Gastroesophageal sphincter (tissue), 4 donors: ENCODE data around the gene ATF3. TPM values are rescaled to one million over a fixed set of nuclear protein-coding genes. Genes with fewer than 3 reads are reported as not detected.
A peak's percentile ranks its signal among the peaks of the same experiment; 100 is the strongest.
"Not testable (repeated sequence)": the region's sequence is repeated elsewhere in the genome, so short reads cannot be mapped to it uniquely, and the experiment has no call there.

Experiments
- ATAC-seq: fragments of 150-250 bp; one replicate; pipeline ENCODE4 v1.9.1; 2016; ENCODE audit warnings: mild to moderate bottlenecking, moderate library complexity
- H3K27ac ChIP-seq, 4 donors: fragments of 200-600 bp; sonication (generic) in 3 of 4; 1 replicate in 3 of 4; 2 replicates in 1 of 4; pipeline ENCODE4 v1.5.1; 2016 to 2019
- H3K27me3 ChIP-seq: fragments of 200-600 bp; sonication (generic); one replicate; pipeline ENCODE4 v1.5.1; 2019
- H3K36me3 ChIP-seq, 2 donors: fragments of 200-600 bp; sonication (generic); one replicate each; pipeline ENCODE4 v1.5.1; 2019; ENCODE audit warnings: control low read depth in 1 of 2
- H3K4me1 ChIP-seq, 3 donors: fragments of 200-600 bp; sonication (generic); 1 replicate in 2 of 3; 2 replicates in 1 of 3; pipeline ENCODE4 v1.5.1; 2016 to 2019; ENCODE audit warnings: control low read depth in 2 of 3
- H3K4me3 ChIP-seq, 2 donors: fragments of 200-600 bp; sonication (generic); one replicate each; pipeline ENCODE4 v1.5.1; 2019; ENCODE audit warnings: mild to moderate bottlenecking in 1 of 2, moderate library complexity in 1 of 2
- H3K9me3 ChIP-seq, 3 donors: fragments of 200-600 bp; sonication (generic); one replicate each; pipeline ENCODE4 v1.5.1; 2017 to 2019; ENCODE audit warnings: control low read depth in 2 of 3
- EP300 ChIP-seq: sonication (generic); formaldehyde crosslinking; IDR thresholded peaks from one replicate; pipeline ENCODE4 v1.6.1; 2017; ENCODE audit warnings: antibody characterized with exemption, mild to moderate bottlenecking
- POLR2A ChIP-seq, 2 donors: fragments of 450-650 bp; IDR thresholded peaks; one replicate each; pipeline ENCODE4 v1.6.1; 2017; ENCODE audit warnings: antibody characterized with exemption in 2 of 2, mild to moderate bottlenecking in 2 of 2, moderate library complexity in 1 of 2
- POLR2AphosphoS5 ChIP-seq: sonication (generic); formaldehyde crosslinking; IDR thresholded peaks from one replicate; pipeline ENCODE4 v1.6.1; 2017; ENCODE audit warnings: antibody characterized with exemption
- WGBS, 2 donors: methylation state at CpG; one replicate each; pipeline ENCODE4 v1.1.5; 2018; ENCODE audit warnings: low coverage in 1 of 2; 5-methylcytosine and 5-hydroxymethylcytosine counted together
- total RNA-seq, 4 donors: library from RNA; depleted of rRNA; stranded (reverse); fragments of >200 nt; gene quantifications; one replicate each; pipeline ENCODE4 v1.1.0, GENCODE V29; 2016
- TF ChIP-seq, protein P1 (sequence below), 4 experiments: fragments of 200-600 bp in 2 of 4; fragments of 450-650 bp in 2 of 4; sonication (generic) in 1 of 4; IDR thresholded peaks; one replicate each; pipeline ENCODE4 v1.5.1; 2017 to 2019; ENCODE audit warnings: antibody characterized with exemption in 4 of 4, mild to moderate bottlenecking in 2 of 4, moderate library complexity in 2 of 4

The ATF3 gene
- total RNA-seq, 4 donors from 2014 or later: 4.0 to 17.2 (median 9.4) TPM

GRCh38 chr1:212656730-212657129 lies 48.2 kb downstream of the ATF3 start:
- ATAC-seq: no peak
- no peaks in the 10 kb centered on the region for H3K9me3 ChIP-seq
- no peak overlapping the region for H3K27ac ChIP-seq
- WGBS, 2 donors: 60 to 80% methylated on average over 1 of the region's 5 CpGs
- no peaks in the 10 kb centered on the region for H3K36me3 ChIP-seq
- no peaks in the 10 kb centered on the region for H3K4me1 ChIP-seq
- H3K4me3 ChIP-seq: no peak overlapping the region
- H3K27me3 ChIP-seq: peaks cover 3% of the 10 kb centered on the region
- no peak for TF ChIP-seq EP300
- no peak for TF ChIP-seq POLR2A (IDR thresholded peaks at IDR 0.05)
- TF ChIP-seq, protein P1, sequence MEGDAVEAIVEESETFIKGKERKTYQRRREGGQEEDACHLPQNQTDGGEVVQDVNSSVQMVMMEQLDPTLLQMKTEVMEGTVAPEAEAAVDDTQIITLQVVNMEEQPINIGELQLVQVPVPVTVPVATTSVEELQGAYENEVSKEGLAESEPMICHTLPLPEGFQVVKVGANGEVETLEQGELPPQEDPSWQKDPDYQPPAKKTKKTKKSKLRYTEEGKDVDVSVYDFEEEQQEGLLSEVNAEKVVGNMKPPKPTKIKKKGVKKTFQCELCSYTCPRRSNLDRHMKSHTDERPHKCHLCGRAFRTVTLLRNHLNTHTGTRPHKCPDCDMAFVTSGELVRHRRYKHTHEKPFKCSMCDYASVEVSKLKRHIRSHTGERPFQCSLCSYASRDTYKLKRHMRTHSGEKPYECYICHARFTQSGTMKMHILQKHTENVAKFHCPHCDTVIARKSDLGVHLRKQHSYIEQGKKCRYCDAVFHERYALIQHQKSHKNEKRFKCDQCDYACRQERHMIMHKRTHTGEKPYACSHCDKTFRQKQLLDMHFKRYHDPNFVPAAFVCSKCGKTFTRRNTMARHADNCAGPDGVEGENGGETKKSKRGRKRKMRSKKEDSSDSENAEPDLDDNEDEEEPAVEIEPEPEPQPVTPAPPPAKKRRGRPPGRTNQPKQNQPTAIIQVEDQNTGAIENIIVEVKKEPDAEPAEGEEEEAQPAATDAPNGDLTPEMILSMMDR (IDR thresholded peaks at IDR 0.05): no peak
- TF ChIP-seq POLR2AphosphoS5: no peak

GRCh38 chr1:212658250-212658649 lies 49.7 kb downstream of the ATF3 start:
- ATAC-seq, H3K36me3 ChIP-seq, H3K4me3 ChIP-seq, H3K27ac ChIP-seq, H3K4me1 ChIP-seq, H3K9me3 ChIP-seq, H3K27me3 ChIP-seq: not testable (repeated sequence)
- 0 to 40% methylated on average over 1 to 2 of the region's 7 CpGs for WGBS, 2 donors

- H3K4me1 ChIP-seq: peaks cover 0 to 38% (median 13%) of the 10 kb centered on the region in 3 donors
- H3K27me3 ChIP-seq: no peaks in the 10 kb centered on the region
- H3K9me3 ChIP-seq: no peaks in the 10 kb centered on the region
- 77 to 84% methylated on average over 4 of the region's 11 CpGs for WGBS, 2 donors
- peak overlapping the region in 1 of 2 donors; percentile 64 for H3K4me3 ChIP-seq
- TF ChIP-seq EP300 (no peak), POLR2AphosphoS5 (no peak), POLR2A (IDR thresholded peaks at IDR 0.05) (no peak)
- TF ChIP-seq, protein P1 (IDR thresholded peaks at IDR 0.05): no peak
- H3K27ac ChIP-seq: peak overlapping the region in 1 of 4 donors; percentile 80
- no peaks in the 10 kb centered on the region for H3K36me3 ChIP-seq
- no peak for ATAC-seq
Observed at GRCh38 chr1:212664409-212665199, 56.0 kb downstream of the ATF3 start.

DNA sequence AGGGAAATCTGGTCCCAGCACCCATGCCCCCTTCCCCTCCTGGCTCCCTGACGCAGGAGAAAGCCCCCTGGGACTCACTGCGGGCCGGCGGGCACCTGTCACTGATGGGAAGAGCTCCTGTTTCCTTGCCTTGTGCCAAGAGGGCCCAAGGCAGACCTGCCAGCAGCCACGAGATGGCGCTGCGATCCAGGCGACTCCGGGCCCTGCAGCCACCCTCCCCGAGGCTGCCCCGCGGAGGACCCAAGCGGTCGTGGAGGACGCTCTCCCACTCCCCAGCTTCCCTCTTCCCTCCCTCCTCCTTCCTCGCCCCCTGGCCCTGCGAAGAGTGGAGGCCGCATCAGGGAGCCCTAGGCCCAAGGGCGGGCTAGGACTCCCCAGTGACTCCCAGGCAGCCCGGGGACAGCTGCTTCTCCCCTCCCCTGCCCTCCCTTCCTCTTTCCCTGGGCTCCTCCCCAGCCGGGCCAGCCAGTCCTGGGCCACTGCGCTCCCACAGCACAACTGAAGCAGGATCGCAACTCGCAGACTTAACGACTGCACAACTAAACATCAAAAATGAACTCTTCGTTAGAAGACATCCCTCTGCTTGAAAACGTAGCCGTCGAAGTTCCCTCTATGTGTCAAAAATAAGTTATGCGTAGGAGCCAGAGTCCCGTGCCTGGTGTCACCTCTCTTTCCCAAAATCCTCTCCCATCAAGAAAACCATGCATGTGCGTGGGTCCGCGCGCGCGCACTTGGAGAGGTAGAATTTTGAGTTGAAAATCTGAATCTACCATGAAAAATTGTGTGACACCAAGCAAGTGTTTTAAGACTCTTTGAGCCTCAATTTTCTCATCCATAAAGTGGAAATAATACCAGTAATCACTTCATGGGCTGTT lies 56.9 kb downstream of the ATF3 start:
- peak; percentile 94 for ATAC-seq
- WGBS, 2 donors: 32 to 60% methylated on average over 11 to 16 of the region's 37 CpGs
- Histone ChIP-seq H3K4me3 (peak overlapping the region; percentile 64 to 71), H3K9me3 (no peaks in the 10 kb centered on the region), H3K36me3 (no peaks in the 10 kb centered on the region), H3K27ac (peak overlapping the region in 3 of 4 donors; percentile 77 to 80 (median 79)), H3K27me3 (no peaks in the 10 kb centered on the region), H3K4me1 (peaks cover 0 to 38% (median 13%) of the 10 kb centered on the region in 3 donors)
- TF ChIP-seq POLR2AphosphoS5: peak; percentile 16
- TF ChIP-seq, protein P1 (IDR thresholded peaks at IDR 0.05): peak; percentile 91 to 99 (median 94)
- no peak for TF ChIP-seq EP300
- TF ChIP-seq POLR2A (IDR thresholded peaks at IDR 0.05): no peak

- WGBS, 2 donors: 77% methylated on average over 5 to 9 of the region's 10 CpGs
- H3K9me3 ChIP-seq: no peaks in the 10 kb centered on the region
Observed at GRCh38 chr1:212666116-212666775, 57.7 kb downstream of the ATF3 start.

More at GRCh38 chr1:212666116-212666775, 57.7 kb downstream of the ATF3 start:
- ATAC-seq: no peak
- Histone ChIP-seq H3K27ac (peak overlapping the region in 1 of 4 donors; percentile 77), H3K4me1 (peaks cover 0 to 38% (median 13%) of the 10 kb centered on the region in 3 donors), H3K36me3 (no peaks in the 10 kb centered on the region), H3K4me3 (no peak overlapping the region), H3K27me3 (no peaks in the 10 kb centered on the region)
- TF ChIP-seq POLR2A (IDR thresholded peaks at IDR 0.05): no peak
- TF ChIP-seq, protein P1 (IDR thresholded peaks at IDR 0.05): no peak
- no peak for TF ChIP-seq EP300
- TF ChIP-seq POLR2AphosphoS5: no peak
